Memory B cell (primary cell): ENCODE measurements around the gene SHISA7.

Experiments used
- ATAC-seq: fragments of 150-1000 bp; cut with Tn5 transposase; 2 replicates; pipeline ENCODE4 v1.10.0; 2021; ENCODE audit warnings: low read depth, mild to moderate bottlenecking, moderate library complexity
- DNase-seq, 2 donors: peaks; one replicate each; pipeline ENCODE4 v3.0.0; 2022; ENCODE audit warnings: low spot score in 2 of 2
- H3K27ac Mint-ChIP-seq: one replicate; pipeline ENCODE4 v1.8.0; 2022; ENCODE audit warnings: mild to moderate bottlenecking, moderate library complexity, mixed read lengths
- H3K27me3 Mint-ChIP-seq: one replicate; pipeline ENCODE4 v1.8.0; 2022; ENCODE audit warnings: mixed read lengths
- H3K36me3 Mint-ChIP-seq: one replicate; pipeline ENCODE4 v1.8.0; 2022; ENCODE audit warnings: mild to moderate bottlenecking, mixed read lengths
- H3K4me1 Mint-ChIP-seq: one replicate; pipeline ENCODE4 v1.8.0; 2022; ENCODE audit warnings: mixed read lengths
- H3K4me3 Mint-ChIP-seq: one replicate; pipeline ENCODE4 v1.8.0; 2022; ENCODE audit warnings: mild to moderate bottlenecking, moderate library complexity, mixed read lengths
- H3K9me3 Mint-ChIP-seq: one replicate; pipeline ENCODE4 v1.8.0; 2022; ENCODE audit warnings: mixed read lengths

SHISA7 gene

DNA sequence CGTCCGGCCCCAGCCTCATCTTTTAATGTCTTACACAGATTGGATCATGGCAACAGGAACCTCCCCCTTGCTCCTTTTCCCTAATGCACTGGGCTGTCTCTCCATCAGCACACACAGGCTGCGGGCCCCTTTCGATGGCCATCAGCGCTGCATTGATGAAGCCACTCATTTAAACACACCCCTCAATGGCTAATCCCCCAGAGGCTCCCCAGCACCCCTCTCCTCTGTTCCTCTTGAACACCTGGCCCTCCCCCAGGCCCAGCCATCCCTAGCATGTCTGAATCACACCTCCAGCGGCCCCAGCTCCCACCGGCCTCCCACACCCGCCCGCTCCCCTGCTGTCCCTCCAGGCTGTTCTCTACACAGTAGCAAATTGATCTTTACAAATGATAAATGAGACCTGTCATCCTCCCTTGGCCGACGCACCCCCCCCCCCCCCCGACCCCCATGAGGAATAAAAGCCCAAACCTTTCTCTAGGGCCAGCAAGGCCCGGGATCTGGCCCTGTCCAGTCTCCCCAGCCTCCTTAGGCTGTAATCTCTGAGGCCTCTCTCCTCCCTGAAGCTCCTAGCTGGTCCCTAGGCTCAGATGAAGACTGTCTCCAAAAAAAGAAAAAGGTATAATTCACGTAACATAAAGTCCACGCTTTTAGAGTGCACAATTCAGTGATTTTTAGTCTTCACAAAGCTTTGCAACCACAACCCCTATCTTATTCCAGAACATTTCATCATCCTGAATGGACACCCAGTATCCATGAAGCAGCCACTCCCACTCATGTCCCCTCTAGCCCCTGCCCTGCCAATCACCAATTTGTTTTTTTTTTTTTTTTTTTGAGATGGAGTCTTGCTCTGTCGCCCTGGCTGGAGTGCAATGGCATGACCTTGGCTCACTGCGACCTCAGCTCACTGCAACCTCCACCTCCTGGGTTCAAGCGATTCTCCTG, 50.0 kb downstream of the SHISA7 start:
- ATAC-seq: no peak

DNA sequence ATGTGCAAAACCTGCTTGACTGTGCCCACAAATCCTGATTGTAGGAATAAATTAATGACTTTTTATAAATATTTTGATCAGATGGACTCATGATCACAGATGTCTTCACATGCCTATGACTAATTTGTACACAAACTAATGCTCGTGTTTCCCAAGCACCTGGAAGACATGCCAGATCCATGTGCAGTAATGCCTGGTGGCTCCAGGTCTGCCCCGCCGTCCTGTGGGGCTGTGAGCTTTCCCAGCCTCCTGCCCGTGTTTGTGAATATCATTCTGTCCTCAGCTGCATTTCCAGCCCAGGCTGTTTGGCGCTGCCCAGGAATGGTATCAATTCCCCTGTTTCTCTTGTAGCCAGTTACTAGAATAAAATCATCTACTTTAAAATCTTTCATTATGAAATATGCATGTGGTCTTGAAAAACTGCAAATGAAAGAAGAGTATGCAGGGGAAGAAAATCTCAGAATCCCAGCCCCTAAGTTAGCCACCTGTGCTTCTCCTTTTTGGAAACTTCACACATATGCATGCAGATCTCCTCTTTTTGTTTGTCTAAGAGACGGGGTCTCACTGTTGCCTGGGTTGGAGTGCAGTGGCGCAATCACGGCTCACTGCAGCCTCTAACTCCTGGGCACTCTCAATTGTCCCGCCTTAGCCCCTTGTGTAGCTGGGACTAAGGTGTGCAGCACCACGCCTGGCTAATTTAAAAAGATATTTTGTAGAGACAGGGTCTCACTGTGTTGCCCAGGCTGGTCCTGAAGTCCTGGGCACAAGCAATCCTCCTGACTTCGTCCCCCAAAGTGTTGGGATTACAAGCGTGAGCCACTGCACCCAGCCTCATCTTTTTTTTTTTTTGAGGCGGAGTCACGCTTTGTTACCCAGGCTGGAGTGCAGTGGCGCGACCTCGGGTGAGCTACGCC, 51.1 kb downstream of the SHISA7 start:
- H3K9me3 Mint-ChIP-seq: no peaks in the 10 kb centered on the region
- H3K36me3 Mint-ChIP-seq: peaks cover 13% of the 10 kb centered on the region
- DNase-seq (no peak), ATAC-seq (no peak)
- H3K4me1 Mint-ChIP-seq: peaks cover 30% of the 10 kb centered on the region
- H3K27ac Mint-ChIP-seq: no peak overlapping the region
- H3K27me3 Mint-ChIP-seq: no peaks in the 10 kb centered on the region
- H3K4me3 Mint-ChIP-seq: no peak overlapping the region

More for the DNA sequence above, 50.0 kb downstream of the SHISA7 start:
- Mint-ChIP-seq H3K9me3 (no peaks in the 10 kb centered on the region), H3K4me1 (peaks cover 25% of the 10 kb centered on the region), H3K36me3 (peaks cover 13% of the 10 kb centered on the region), H3K4me3 (no peak overlapping the region), H3K27ac (peak overlapping the region; percentile 35), H3K27me3 (no peaks in the 10 kb centered on the region)
- no peak for DNase-seq

DNA sequence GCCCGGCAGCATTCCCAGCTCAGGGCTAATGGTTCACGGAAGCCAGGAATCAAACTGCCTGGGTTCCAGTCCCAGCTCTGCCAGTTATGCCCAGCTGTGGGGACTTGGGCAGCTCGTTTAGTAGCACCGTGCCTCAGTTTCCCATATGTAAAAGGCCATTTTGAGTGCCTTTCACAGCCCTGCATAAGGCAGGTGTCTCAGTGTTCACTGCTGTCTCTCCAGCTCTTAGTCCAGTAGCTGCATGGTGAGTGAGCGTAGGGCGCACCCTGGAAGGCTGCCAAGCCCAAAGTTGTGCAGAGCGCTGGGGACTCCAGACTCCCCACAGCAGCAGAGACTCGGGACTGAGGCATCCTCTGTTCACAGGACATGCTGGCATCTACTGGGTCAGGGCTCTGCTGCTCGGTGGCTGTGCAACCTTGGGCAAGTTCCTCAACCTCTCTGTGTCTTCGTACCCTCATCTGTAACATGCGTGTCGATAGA, 51.9 kb downstream of the SHISA7 start:
- no peaks in the 10 kb centered on the region for H3K27me3 Mint-ChIP-seq
- ATAC-seq (no peak), DNase-seq (no peak)
- H3K27ac Mint-ChIP-seq: no peak overlapping the region
- H3K36me3 Mint-ChIP-seq: peaks cover 13% of the 10 kb centered on the region
- H3K4me1 Mint-ChIP-seq: peaks cover 33% of the 10 kb centered on the region
- no peaks in the 10 kb centered on the region for H3K9me3 Mint-ChIP-seq
- no peak overlapping the region for H3K4me3 Mint-ChIP-seq

DNA sequence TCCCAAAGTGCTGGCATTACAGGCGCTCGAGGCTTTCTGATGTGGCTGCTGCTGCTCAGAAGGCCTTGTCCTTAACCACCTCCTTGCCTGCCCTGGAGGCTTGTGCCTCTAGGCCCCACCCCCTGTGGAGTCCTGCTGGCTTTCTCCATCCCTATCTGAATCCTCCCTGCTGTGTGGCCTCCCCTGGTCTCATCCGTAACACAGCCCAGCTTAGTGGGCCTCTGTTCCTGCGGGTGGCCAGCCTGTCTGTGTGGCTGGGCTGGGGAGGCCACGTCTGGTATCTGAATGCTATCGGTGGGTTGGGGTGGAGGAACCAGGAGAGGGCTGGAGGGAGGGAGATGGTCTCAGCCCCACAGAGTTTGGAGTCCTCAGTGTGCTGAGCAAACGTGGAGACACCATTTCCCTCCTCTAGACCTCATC, 52.6 kb downstream of the SHISA7 start:
- Mint-ChIP-seq H3K4me1 (peaks cover 36% of the 10 kb centered on the region), H3K27me3 (no peaks in the 10 kb centered on the region), H3K9me3 (no peaks in the 10 kb centered on the region), H3K4me3 (no peak overlapping the region), H3K36me3 (peaks cover 15% of the 10 kb centered on the region), H3K27ac (no peak overlapping the region)
- DNase-seq: no peak
- ATAC-seq: no peak

DNA sequence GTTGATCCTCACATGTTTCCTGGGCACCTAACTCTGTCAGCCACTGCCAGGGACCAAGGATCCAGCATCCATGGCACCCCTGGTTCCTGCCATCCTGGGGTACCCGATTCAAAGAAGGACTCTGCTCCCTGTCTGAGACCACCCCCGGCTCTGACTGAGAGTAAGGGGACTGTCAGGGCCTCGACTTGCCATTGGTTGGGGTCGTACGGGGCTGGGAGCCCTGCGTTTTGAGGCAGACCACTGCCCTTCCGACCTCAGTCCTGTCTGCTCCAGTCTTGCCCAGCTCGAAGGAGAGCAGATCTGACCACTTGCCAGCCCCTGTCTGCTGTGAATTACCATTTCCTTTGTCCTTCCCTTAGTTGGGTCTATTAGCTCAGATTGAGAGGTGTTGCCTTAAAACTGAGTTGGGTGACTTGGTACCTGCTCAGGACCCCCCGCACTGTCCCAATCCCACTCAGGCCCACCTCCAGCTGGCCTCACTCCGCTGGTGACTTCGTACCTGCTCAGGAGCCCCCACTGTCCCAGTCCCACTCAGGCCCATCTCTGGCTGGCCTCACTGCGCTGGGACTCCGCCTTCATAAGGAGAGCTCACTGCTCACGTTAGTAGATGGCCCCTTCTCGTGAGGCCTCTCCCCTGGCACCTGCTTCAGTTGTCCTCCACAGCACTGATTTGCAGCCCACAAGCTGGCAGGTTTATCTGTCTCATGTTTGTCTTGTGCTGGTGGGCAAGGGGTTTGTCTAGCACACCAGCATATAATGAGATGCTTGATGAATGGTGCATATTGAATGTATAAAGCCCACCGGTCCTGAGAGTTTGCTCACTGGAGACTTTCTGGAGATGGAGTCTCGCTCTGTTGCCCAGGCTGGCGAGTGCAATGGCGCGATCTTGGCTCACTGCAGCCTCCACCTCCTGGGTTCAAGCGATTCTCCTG, 53.4 kb downstream of the SHISA7 start:
- Mint-ChIP-seq H3K4me3 (no peak overlapping the region), H3K36me3 (peaks cover 15% of the 10 kb centered on the region), H3K27me3 (no peaks in the 10 kb centered on the region), H3K4me1 (peaks cover 39% of the 10 kb centered on the region), H3K9me3 (no peaks in the 10 kb centered on the region), H3K27ac (peak overlapping the region; percentile 78)
- DNase-seq: no peak
- ATAC-seq: no peak

DNA sequence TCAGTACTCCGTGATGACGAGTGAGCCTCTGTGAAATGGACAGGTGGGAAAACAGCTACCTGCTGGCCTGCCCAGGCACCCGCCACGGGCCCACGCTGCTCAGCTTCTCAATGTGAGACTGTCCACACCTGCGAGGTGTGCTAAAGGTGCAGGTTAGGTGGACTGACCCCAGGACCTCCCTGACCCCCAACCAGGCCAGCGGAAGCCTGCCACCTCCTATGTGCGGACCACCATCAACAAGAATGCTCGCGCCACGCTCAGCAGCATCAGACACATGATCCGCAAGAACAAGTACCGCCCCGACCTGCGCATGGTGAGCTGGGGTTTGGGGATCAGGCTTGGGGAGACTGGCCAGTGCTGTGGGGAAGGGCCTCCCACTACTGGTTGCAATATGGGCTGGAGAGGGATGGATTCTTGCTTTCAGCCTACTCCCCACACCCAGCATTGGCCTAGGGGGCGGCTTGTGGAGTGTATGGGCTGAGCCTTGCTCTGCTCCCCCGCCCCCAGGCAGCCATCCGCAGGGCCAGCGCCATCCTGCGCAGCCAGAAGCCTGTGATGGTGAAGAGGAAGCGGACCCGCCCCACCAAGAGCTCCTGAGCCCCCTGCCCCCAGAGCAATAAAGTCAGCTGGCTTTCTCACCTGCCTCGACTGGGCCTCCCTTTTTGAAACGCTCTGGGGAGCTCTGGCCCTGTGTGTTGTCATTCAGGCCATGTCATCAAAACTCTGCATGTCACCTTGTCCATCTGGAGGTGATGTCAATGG, 55.2 kb downstream of the SHISA7 start:
- no peaks in the 10 kb centered on the region for H3K27me3 Mint-ChIP-seq
- no peaks in the 10 kb centered on the region for H3K9me3 Mint-ChIP-seq
- DNase-seq: no peak
- no peak for ATAC-seq
- H3K4me3 Mint-ChIP-seq: peak overlapping the region; percentile 100
- peaks cover 15% of the 10 kb centered on the region for H3K36me3 Mint-ChIP-seq
- H3K4me1 Mint-ChIP-seq: peaks cover 47% of the 10 kb centered on the region
- H3K27ac Mint-ChIP-seq: peak overlapping the region; percentile 45

DNA sequence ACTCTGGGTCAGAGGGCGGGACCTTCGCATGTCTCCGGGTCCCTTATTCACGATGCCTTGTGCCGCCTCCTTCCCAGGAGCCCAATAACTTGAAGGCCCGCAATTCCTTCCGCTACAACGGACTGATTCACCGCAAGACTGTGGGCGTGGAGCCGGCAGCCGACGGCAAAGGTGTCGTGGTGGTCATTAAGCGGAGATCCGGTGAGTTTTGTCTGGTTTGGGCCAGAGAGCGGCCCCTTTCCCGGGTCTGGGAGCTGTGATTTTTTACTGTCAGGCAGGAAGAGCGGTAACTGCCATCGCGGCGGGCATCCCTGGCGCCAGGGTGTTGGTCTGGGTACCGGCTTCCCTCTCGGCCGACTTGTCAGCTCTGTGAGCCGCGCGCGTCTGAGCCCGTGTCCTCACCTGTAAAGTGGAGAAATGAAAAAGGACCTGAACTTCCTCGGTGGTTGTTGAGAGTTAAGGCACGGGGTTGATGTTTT, 56.6 kb downstream of the SHISA7 start:
- Mint-ChIP-seq H3K27ac (peak overlapping the region; percentile 98), H3K9me3 (no peaks in the 10 kb centered on the region), H3K27me3 (no peaks in the 10 kb centered on the region), H3K4me1 (peaks cover 53% of the 10 kb centered on the region), H3K36me3 (peaks cover 16% of the 10 kb centered on the region), H3K4me3 (peak overlapping the region; percentile 100)
- DNase-seq: no peak
- no peak for ATAC-seq

DNA sequence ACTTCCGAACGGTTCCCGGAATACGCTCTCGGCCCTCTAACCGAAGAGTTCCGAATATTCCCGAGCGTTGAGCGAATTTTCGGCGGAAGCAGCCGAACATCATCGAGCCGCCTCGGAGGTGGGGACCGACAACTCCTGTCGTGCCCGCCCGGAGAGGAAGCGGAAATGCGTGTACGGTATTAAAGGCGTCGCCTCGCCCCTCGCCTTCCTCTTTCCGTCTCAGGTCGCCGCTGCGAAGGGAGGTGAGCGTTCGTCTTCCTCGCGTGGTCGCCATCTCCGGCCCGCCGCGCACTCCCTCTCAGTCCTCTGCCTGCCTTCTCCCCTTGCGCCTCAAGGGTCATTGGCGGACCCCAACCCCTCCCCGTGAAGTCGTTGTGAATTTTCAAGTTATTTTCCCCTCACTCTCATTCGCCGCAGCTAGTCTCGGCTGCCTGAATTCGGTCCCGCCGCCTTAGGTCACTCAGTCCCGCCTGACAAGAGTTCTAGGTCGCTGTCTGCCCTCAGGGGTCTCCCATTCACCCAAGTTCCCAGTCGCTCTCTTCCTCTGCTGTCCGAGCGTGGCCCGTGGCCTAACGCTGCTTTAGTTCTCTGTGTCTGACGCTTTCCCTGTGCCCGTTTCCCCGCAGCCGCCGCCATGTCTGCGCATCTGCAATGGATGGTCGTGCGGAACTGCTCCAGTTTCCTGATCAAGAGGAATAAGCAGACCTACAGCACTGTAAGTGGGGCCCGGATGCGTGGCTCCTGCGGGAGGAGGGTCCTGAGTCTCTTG, 57.2 kb downstream of the SHISA7 start, which contains the start of gene RPL28:
RPL28 (plus strand) TSS at position 209 of the 769 bp plus-strand sequence; CDS start at position 635, 426 bp downstream.
- Mint-ChIP-seq H3K4me1 (peaks cover 53% of the 10 kb centered on the region), H3K9me3 (no peaks in the 10 kb centered on the region), H3K27ac (peak within 1 kb of the TSS; percentile 98), H3K4me3 (peak within 1 kb of the TSS; percentile 100), H3K36me3 (peaks cover 18% of the 10 kb centered on the region), H3K27me3 (no peaks in the 10 kb centered on the region)
- DNase-seq: peak; percentile 98
- ATAC-seq: peak; percentile 78

DNA sequence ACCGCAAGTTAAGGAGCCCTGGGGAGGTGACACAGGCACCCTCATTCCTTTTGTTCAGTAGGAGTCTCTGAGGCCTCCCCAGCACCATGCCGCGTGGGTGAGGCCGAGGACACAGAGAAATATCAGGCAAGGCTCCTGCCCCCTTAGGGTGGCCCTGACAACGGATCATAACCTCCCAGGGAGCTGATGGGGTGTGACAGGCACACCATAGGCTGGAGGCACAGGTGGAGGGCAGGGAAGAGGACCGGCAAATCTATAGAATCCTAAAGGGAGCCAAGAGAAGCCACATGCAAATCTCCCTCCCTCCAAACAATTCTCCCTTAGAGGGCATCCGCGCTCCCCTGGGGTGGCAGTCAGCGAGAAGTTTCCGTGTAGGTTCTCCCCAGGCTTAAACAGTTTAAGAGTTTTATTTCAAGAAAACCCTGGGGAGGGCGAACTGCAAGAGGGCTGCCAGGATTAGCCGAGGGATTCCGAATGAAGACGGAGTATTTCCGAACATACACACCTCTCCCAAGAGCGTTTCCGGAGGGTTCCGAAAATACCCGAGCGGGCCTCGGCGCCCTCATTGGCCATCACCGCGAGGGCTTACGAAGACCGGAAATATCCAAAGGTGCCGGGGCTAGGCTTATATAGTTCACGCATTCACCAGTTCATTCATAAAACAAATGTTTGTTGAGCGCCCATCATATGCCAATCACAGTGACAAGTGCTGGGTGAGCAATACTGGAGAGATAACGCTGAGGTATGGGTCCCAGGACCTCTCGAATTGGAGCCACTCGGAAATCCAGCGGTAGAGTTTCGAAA, 58.0 kb downstream of the SHISA7 start:
- ATAC-seq: peak; percentile 66
- Mint-ChIP-seq H3K36me3 (peaks cover 13% of the 10 kb centered on the region), H3K4me3 (peak overlapping the region; percentile 100), H3K27me3 (no peaks in the 10 kb centered on the region), H3K27ac (peak overlapping the region; percentile 98), H3K4me1 (peaks cover 47% of the 10 kb centered on the region), H3K9me3 (no peaks in the 10 kb centered on the region)
- peak; percentile 87 to 89 for DNase-seq

DNA sequence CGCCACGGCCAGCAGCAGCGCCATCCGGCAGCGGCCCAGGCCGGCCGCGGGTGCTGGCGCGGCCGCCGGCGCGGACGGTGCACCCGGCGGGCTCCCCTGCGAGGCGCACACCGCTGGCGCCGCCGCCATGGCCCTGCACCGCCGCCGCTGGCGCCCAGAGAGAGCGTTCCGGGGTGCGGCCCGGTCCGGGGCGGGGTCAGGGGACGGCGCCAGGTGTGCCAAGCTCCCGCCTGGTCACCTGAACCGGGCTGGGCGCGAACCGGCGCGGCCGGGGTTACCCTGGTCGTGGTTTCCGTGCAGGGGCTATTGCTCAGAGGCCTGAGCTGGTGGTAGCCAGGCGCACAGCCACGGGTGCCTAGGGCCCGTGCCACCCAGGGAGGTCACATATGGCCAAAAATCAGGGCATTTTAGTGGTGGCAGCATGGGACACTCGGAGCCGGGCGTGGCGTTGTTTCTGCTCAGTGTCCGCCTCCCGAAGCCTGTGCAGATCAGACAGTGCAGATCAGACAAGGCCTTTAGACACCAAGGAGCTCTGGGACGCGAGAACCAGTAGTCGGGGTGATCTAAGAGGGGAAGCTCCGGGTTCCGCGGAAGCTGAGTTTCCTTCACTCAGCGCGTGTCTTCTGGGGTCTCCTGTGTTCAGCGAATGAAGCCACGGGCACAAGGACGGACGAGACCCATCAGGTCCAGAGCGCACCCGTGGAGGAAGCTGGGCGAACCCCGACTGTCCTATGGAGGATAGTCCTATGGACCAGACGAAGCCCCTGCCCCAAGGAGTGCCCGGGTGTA, 58.8 kb downstream of the SHISA7 start, which contains the start of gene TMEM238:
TMEM238 (minus strand) TSS at position 162 of the 789 bp plus-strand sequence; CDS start at position 129, 33 bp downstream.
- Mint-ChIP-seq H3K4me1 (peaks cover 41% of the 10 kb centered on the region), H3K9me3 (no peaks in the 10 kb centered on the region), H3K36me3 (peaks cover 11% of the 10 kb centered on the region), H3K27ac (peak within 1 kb of the TSS; percentile 98), H3K4me3 (peak within 1 kb of the TSS; percentile 100), H3K27me3 (no peaks in the 10 kb centered on the region)
- DNase-seq (peak in 1 of 2 donors; percentile 68), ATAC-seq (peak; percentile 12)
